GM18870 (cell line): ENCODE results near the gene AHRR.

Source experiments
- ATAC-seq: cut with Tn5 transposase; IDR thresholded peaks from one replicate; pipeline ENCODE4 v1.9.1; 2021; ENCODE audit warnings: moderate library complexity; ENCODE audit not compliant: unreplicated experiment

AHRR gene

DNA sequence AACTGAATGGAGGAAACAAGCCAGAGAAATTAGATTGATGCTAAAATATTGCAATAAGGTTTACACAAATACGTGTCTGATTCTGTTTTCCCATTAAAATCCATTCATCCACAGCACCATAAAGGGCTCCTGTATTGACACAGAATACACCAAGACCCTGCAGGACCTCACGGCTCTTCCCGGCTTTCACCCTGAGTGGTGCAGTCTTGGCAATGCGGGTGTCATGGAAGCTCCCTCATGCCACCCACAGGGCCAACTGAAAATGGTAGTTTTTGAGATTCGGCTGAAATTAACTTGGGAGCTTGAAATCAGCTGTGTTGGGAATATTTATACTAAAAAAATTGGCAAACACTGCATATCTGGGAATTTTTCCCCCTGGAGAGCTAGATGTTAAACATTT is 104.2 kb downstream of the AHRR start:
- ATAC-seq = no peak

DNA sequence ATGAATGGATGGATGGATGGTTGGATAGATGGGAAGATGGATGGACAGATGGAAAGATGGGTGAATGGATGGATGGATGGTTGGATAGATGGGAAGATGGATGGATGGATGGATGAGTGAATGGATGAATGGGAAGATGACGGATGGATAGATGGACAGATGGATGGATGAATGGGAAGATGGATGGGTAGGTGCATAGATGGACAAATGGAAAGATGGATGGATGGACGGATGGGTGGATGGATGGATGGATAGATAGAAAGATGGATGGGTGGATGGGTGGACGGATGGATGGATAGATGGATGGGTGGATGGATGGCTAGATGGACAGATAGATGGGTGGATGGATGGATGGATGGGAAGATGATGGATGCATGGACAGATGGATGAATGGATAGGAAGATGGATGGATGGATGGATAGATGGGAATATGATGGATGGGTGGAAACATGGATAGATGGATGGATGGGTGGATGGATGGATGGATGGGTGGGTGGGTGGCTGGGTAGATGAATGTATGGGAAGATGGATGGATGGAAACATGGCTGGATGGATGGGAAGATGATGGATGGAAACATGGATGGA is 105.0 kb downstream of the AHRR start:
- no peak for ATAC-seq

DNA sequence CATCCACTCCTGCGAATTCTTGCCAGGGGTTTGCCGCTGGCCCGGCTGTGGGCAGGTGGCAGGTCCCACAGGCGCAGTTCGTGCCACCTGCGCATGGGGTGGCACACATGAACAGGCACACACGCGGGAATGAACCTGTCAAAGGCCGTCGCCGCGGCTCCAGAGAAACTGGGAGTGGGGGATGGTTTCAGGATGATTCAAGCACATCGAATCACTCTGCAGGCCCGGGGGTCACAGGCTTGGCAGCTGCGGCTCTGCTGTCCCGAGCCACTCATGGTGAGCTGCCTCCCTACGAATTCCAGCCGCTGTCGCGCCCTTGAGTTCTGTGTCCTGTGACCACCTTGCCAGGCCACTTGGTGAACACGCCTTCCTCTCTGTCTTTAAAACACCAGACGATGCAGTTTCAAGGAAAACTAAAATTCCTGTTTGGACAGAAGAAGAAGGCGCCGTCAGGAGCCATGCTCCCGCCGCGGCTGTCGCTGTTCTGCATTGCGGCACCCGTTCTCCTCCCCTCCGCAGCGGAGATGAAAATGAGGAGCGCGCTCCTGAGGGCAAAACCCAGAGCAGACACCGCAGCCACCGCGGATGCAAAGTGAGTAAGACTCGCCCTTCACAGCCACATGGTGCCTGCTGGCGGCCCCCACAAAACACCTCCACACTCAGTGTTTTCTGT is 106.0 kb downstream of the AHRR start:
- ATAC-seq = no peak

DNA sequence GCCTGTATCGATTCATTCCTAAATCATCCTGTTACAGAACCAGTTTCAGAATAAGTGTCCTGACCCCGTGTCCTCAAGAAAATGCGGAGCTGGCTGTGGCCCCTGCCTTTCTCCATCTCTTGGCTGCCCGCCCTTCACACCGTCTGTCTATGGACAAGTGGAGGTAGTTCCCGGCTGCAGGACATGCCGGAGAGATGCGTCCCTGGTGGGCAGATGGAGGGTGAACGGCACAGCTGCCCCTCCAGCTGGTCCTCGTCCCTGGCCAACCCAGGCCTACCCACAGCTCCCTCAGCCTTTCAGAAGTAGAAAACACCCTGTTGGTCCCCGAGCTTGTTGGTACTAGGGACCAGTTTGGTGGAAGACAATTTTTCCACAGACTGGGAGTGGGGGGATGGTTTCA is 106.7 kb downstream of the AHRR start:
- no peak for ATAC-seq

DNA sequence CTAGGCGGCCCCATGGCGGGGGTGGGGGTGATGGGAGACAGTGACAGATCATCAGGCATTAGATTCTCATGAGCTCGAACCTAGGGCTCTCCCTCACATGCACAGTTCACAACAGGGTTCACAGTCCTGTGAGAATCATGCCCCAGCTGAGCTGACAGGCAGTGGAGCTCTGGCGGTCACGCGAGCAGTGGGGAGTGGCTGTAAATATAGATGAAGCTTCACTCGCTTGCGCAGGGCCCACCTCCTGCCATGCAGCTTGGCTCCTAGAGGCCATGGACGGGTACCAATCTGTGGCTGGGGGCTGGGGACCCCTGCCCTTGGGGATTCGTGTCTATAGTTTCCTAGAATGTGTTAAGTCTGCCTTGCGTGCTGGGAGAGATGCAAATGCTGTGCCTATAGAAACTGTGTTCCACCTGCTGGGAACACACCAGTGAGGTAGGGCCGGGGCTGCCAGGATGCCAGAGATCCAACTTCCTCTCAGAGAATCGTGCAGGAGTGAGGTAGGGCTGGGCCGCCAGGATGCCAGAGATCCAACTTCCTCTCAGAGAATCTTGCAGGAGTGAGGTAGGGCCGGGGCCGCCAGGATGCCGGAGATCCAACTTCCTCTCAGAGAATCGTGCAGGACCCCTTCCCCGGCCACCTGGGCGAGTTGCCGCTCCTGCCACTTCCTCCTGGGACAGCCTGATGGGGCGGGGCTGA is 107.4 kb downstream of the AHRR start:
- no peak for ATAC-seq

DNA sequence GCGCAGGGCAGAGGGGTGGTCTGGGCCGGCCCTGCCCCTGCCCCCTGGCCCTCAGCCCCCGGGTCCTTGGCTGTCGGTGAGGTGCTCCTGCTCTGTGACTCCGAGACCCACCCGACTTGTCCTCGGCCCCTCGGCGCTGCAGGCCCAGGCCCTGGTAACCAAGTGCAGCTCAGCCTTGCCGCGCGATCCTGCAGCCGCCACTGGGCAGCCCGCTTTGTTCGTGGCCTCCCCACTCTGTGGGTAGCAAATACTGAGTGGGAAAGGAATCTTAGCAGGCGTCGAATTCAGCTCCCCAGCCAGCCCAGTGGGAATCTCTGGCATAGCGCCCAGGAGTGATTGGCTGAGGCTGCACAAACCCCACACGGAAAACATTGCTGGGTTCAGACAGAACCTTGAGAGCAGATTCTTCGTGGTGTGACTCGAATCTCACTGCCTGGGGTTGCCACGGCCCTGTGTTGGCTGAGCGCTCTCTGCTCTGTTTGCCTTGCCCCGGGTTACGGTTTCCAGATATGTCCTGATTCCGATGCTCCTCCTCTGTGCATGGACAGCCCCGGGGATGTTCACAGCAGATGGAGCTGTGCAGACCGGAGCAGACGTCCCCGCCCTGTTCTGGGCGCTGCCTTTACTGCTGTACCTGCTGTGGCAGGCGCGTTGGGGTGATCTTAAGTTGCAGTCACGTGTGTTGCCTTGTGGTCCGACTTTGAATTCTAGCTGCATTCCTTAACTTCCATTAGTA is 108.1 kb downstream of the AHRR start:
- ATAC-seq = no peak

DNA sequence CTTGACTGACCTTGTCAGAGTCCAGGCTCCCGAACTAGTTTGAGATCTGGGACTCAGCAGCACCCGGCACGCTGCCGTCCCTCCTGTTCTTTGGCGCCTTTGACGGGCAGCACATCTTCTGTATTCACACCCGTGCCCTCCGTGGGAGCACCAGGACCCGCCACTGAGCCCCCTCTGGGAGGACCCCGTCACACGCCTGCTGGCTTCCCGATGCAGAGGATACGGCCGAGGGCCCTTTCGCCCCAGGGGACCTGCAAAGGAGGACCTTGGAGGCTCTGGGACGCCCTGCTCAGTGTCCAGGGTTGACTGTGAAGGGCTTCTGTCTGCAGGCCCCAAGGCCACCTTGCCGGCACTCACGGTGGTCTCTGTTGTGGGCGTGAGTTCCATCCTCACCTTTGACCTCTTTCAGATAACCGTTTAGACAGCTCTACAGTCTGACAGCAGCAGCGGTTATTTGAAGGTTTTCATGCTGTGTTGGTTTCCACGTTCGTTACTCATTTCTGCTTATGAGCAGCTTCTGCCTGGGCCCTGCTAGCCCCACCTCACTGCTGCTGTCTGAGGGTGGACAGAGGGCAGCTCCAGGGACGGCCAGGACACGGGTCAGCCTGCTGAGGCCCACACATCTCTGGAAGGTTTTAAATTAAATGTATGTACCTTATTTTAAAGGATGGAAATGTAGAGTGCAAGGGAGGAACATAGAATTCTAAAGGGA is 108.9 kb downstream of the AHRR start:
- no peak for ATAC-seq

DNA sequence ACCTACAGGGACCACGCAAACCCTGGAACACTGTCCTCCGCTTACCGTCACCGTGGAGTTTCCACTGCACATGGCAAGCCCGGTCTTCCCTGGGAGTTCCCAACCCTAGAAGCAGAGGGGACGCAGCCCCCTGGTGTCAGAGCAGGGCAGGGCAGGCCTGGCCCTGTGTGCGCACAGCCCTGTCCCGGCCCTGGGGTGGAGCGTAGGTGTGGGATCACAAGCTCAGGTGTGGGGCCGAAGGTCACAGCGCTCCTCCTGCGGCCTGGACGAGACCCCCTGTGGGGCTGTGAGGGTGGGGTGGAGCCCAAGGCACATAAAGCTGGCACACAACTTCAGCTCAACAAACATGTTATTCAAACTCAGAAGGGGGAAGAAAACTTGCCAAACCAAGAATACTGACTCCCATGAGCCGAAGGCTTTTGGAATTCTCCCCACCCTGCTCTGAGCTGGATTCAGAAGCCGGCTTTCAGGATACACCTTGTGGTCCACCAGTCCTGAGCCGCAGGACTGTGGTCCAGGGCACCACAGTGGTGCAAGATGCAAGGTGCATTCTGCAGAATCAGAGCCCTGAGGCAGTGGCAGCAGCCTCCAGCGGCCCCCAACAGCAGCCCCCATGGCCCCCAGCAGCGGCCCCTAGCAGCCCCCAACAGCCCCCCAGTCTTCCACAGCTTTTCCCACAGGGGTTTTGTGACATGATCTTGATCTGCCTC is 109.6 kb downstream of the AHRR start:
- ATAC-seq = peak; percentile 56

DNA sequence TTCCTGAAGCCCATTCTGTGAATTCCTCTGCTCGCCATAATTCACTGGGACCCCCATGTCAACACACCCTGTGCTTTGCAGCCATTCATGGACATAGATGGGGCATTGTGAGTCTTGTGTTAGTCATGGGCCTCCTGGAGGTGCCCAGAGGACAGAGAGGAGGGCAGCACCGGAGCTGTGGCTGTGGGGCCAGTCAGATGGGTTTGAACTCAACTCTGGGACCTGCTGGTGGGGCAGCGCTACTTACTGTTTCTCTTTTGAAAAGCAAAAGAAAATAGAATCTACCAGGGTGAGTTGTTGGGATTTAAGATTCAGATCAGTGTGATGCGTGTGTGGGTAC is 110.2 kb downstream of the AHRR start:
- no peak for ATAC-seq

DNA sequence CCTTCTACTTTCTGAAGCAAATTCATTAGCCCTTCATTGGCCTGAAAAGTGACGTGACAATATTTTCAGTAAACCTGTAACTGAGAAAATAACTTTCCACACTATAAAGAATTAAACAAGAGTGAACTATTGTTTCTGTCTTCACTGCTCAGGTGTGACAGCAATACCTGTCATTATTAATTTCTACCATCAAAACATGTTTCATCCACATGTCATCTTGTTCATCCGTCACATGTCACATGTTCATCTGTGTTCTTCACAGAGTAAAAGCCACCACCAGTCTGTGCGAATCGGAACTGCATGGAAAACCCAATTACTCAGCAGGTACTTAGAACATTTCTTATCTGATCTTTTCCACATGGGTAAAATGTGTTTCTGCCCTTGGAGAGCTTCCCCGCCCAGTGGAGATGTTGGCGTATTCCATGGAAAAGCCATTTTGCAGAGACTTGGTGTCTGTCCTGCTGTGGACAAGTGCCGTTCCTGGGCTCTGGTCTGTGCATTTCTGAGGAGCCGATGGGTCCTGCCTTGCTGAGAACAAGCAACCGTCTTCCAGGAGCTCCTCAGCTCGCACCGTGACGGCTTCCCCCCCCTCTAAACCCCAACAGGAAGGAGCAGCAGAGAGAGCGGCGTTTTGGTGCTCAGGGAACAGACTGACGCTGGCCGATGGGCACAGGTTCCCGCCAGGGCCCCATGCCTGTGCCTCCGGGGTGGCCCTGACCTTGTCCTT is 110.8 kb downstream of the AHRR start:
- ATAC-seq = no peak

DNA sequence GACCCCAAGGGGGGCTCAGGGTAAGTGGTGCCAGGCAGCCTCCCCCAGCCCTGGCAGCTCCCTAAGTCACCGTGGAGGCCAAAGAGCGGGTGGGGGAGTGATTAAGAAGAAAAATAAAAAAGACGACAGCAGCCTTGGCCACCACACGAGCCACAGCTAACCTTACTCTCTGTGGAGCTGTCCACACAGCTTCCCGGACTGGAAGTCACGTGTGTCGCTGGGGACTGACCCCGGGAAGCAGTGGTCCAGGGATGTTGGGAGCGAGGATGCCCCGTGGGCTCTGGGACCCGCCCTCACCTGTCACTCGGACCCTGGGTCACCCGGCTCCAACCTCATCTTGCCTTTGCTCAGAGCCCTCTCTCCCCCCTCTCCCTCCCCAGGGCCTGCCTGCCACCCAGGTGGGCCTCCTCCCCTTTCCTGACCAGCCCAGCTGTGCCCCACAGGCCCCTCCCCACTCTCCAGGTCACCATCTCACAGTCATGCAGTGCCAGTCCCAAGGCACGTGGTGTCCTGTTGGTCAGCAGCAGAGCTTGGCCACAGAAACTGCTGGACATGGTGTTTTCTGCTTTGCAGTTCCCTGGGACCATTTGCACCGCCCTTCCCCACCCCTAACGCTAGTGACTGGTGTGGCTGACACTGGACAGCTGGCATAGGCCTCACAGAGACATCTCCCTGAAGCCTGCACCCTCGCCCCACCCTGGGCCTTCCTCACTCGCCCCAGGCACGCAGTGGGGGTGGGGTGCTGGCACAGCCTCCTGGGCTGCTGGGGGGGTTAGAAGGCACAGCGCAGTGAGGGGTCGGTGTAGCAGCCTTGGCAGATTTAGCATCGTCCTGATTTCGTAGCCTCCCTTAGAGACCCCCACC is 111.6 kb downstream of the AHRR start:
- ATAC-seq = no peak

DNA sequence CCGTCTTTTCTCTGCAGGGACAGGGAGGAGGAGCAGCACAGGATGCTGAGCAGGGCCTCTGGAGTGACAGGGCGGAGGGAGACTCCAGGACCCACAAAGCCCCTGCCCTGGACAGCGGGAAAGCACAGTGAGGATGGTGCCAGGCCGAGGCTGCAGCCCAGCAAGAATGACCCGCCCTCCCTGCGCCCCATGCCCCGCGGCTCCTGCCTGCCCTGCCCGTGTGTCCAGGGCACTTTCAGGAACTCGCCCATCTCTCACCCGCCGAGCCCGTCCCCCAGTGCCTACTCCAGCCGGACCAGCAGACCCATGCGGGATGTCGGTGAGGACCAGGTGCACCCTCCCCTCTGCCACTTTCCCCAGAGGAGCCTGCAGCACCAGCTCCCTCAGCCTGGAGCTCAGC is 112.3 kb downstream of the AHRR start:
- ATAC-seq = no peak

DNA sequence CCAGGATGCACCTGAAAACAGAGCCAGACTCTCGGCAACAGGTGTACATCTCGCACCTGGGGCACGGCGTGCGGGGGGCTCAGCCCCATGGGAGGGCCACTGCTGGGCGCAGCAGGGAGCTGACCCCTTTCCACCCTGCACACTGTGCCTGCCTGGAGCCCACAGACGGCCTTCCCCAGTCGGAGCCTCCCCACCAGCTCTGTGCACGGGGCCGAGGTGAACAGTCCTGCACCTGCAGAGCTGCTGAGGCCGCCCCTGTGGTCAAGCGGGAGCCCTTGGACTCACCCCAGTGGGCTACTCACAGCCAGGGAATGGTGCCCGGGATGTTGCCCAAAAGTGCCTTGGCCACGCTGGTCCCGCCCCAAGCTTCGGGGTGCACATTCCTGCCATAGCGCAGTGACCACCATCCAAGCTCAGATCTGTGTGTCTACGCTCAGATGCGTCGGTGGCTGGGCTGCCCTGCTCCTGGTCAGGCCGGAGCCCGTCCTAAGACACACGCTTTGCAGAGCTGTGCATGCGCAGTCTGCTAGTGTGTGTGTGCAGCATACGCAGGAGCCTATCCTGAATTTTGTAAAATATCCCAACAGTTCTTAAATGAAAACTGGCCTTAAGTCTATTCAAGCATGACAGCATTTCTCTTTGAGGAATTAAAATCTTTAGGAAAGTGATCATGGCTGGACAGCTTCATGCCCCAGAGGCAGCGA is 113.1 kb downstream of the AHRR start:
- no peak for ATAC-seq

DNA sequence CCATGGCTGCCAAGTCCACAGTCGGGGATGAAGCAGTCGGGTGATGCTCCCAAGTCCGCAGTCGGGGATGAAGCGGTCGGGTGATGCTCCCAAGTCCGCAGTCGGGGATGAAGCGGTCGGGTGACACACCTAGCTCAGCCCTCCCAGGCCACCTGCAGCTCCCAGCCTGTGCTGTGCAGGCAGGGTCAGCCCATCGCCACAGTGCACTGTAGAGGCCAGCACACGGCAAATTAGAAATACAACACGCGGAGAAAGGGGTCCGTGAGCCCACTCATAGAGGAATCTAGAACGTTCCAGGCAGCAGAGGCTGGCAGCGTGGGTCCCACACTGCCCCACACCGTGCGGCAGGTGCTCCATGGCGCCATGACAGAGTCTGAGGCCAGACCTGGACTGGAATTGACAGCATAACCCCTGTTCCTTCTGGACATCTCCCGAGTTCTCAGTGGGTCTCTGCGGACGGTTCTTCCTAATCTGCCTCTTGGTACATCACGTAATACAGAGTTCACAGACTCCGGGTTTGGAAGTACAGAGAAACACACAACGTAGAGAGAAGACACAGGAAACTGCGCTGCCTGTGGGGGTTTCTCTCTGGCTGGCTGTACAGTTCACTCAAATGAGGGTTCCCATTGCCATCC is 113.8 kb downstream of the AHRR start:
- no peak for ATAC-seq

DNA sequence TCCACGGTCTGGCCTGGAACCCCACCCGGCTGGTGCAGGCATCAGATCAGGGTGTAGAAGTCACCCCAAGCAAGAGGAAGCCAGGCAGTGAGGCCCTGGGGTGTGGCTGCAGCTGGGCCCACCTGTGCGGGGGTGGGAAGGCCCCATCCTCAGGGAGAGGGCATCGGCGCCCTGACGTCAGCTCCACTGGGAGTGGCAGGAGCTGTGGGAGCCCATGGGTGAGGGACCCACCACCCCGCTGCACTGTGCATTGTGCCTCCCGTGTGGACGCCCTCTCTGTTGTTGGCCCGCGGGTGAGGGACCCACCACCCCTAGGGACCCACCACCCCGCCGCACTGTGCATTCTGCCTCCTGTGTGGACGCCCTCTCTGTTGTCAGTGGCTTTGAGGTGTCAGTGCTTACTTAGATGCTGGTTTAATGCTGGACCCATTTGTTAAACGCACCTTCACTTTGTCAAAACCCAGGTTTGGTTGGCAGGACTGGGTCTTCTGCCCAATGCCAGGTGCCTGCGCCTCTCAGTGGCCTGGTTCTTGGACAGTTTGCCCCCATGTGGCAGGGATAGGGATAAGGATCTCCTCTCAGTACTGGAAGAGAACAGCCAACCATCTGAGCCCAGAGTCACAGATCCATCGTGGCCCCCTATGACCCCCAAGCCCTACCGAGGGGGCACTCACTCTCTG is 114.6 kb downstream of the AHRR start:
- ATAC-seq = no peak

DNA sequence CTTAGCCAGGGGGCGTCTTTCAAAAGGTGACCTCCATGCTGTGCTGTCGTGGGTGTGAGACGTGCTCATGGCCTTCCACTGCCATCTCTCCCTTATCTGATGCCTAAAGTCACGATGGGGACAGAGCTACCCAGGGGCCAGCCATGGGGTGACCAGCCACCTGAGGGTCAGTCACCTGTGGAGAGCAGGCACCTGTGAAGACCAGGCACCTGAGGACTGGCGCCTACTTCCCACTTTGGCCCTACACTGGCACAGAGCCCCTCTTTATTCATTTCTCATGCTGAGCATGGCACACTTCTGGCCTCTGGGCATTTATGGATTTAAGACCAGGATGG is 115.1 kb downstream of the AHRR start:
- no peak for ATAC-seq

DNA sequence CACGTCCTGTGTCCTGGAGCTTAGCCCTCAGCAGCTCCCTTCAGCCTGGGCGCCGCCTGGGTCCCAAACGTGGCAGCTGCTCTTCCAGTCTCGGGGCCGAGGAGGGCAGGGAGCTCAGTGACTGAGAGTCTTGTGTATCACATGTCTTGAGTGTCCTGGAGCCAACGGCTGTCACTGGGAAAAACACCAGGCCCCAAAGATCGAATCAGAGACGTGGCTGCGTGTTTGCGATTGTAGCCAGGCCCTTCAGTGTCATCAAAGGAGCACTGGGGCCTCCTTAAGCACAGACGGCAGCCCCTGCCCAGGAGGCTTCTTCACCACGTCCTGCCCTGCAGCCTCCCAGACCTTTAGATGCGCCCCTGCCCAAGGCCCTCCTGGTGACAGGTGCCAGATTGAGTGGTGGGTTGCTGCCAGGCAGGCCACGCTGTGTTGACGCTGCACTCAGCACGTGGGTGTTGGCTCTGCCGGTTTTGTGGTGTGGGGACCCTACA is 115.8 kb downstream of the AHRR start:
- ATAC-seq = no peak
